CD4-positive, alpha-beta T cell treated with Interferon gamma for 1 hour (primary cell): ENCODE data around the gene SORL1.
"Not testable (repeated sequence)": the region's sequence is repeated elsewhere in the genome, so short reads cannot be mapped to it uniquely, and the experiment has no call there.

Experiments
- DNase-seq: peaks from one replicate; pipeline ENCODE4 v3.0.0-alpha.2; 2020

Gene SORL1

GRCh38 chr11:121476379-121477032 lies 24.4 kb downstream of the SORL1 start:
- DNase-seq, result no peak

- DNase-seq, result no peak
Measured at GRCh38 chr11:121478226-121478894, 26.2 kb downstream of the SORL1 start.

DNA sequence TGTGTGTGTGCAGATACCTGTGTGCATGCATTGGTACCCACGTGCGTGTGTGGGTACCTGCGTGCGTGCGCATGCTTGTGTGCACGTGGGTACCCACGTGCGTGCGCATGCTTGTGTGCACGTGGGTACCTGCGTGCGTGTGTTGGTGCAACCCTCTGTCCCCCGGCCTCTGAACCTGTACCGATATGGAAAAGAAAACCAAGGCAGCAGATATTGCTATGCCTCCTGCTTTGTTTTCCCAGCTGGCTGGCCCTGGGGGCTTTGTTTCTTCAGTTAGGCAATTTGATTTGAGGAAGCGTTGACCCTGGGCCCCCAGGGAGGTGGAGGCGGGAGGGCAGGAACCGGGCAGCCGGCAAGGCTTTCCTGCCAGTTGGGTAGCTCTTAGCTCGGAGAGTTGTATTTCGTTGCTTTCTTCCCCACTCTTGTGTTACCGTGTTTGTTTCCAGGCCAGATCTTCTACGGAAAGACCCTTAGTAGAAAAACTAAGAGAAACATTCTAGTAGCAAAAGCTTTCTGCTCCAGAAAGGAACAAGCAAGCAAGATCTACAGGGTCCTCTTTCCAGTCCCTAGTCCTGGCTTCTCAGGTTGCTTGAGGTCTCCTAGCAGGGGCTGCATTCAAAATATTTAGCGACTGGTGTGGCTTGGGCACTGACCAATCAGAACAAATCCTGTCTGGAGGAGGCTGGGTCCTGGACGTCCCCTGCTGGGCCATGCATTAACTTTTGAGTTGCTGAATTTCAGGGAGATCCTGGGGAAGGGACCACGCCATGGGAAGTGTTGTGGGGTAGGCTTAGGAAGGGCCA lies 27.0 kb downstream of the SORL1 start:
- DNase-seq, result no peak

DNA sequence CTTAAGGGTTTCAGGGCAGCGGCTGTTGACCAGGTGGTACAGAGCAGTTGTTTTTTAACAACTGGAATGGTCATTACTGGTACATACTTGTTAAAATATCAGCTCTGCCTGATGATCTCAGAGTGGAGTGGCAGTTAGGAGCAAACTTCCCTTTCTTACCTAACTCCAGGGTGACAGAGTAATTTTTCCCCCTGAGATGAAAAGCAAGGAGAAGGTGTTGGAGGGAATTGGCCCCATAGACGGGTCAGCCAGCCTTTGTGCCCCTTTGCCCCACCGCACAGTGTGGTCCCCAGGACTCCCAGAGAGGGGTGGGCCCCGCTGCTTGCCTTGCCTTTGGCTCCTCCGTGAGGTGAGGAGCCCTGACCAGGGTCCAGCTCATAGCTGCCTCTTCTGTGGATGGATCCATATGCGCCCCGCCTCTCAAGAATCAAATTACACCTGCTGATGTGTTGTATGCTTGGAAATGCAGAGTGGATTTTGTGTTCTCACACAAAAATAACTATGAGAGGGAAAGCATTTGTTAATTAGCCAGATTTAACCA lies 27.7 kb downstream of the SORL1 start:
- no peak for DNase-seq

DNA sequence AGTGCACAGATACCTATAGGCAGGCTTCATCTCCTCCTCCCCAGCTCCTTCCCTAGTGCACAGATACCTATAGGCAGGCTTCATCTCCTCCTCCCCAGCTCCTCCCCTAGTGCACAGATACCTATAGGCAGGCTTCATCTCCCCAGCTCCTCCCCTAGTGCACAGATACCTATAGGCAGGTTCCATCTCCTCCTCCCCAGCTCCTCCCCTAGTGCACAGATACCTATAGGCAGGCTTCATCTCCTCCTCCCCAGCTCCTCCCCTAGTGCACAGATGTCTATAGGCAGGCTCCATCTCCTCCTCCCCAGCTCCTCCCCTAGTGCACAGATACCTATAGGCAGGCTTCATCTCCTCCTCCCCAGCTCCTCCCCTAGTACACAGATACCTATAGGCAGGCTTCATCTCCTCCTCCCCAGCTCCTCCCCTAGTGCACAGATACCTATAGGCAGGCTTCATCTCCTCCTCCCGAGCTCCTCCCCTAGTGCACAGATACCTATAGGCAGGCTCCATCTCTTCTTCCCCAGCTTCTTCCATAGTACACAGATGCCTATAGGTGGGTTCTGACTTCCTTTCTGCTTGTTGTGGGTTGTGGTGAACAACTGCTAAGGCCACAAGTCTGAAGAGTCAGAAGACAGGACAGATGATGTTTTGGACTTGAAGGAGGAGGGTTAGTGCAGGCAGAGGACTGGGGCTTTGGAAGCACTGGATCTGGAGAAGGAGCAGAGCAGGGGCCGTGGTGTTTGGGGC lies 29.5 kb downstream of the SORL1 start:
- DNase-seq, result peak; percentile 60

DNA sequence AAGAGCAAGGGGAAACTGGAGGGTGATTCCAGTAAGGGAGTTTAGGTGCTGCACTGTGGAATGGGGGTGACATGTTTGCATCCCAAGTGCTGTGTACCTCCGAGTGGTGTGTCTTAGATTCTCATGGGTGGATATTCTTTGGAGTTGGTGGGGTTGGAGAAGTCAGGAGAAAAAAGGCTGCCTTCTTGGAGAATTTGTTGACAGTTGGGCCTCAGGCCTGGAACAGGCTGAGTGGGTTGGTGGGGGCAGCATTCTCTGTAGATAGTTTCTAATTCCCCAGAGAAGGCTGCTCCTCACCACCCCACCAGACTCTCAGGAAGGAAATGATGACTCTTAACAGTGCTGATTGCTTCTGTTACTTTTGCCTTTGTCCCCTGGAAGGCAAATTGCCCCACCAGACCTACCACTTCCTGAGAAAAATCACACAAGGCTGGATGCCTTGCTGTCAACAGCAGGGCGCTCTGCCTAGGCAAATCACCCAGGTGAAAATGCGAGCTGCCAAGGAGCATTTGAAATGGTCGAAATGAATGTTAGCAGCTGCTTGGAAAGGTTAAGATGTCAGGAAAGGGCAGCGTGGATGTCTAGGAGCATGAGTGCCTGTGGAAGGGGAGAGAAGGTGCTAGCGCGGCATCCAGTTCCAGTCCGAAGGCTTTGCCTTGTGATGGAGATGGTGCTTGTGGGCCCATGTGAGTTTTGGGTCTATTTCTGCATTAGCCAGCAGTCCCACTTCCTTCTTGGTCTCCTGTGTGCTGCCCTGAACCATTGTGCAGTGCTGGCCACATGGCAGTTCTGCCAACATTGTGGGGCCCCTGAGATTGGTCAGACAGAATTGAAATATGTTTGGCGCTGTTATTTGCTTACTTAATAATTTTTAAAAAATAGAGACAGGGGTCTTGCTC lies 30.4 kb downstream of the SORL1 start:
- peak; percentile 62 for DNase-seq

DNA sequence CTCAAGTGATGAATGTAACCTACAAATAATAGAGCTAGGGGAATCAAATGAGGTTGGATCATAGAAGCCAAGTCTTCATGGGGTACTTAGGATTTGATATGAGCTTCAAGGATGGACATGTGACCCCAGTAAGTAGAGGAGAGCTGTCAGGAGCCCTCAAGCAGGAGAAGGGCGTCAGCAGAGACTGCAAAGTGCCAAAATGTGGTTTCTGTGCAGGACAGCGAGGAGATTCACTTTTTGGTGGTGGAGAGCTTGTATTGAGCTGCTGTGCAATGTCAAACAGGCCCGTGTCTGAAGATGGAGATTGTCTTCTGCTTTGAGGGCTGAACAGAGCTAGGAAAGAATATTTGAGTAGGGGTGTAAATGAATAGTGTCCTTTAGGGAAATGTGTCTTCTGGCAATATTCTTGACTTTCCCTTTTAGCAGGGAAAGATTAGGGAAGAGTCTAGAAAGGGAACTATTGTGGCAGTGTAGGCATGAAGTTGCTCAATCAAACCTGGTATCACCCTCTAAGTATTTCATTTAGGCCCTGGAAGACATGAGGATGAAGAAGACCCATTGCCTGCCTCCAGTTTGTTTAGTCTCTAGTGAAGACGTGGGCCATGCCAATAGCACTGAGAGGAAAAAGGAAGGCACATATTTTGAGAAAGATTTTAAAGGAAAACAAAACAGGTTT lies 31.8 kb downstream of the SORL1 start:
- DNase-seq, result no peak

DNA sequence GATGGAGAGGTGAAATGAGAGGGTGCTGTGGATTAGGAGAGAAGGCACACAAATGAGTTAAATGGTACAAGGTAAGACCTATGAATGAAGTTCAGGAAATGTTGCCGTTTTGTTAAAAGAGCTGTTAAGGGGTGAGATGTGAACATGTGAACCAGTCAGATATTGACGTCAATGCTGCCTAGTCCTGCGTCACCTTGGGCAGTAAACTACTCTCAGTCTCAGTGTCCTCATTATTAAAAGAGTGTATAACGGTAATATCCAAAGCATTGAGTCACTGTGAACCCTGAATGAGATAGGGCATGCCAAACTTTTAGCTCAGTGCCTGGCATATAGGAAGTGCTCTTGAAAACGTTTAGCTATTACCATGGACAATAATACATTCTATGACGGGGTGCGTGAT lies 33.1 kb downstream of the SORL1 start:
- peak; percentile 25 for DNase-seq

GRCh38 chr11:121486054-121486453 lies 33.9 kb downstream of the SORL1 start:
- DNase-seq, result no peak

DNA sequence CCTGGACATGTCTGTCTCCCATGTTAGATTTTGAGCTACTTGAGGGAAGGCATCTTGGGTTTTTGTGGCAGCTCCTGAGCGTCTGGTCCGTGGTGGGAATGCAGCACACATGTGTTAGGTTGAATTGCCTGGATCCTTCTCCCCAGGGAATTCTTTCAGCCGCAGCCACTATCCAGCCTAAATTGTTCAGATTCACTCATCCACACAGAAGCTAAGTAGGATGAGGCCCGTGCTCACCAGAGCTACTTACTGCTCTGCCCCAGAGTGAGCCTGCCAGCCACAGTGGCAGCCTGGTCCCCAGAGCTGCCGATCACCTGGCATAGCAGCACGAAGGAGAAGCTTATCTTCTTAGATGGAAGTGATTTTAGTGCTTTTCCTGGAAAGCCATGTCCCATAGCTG lies 35.1 kb downstream of the SORL1 start:
- no peak for DNase-seq

DNA sequence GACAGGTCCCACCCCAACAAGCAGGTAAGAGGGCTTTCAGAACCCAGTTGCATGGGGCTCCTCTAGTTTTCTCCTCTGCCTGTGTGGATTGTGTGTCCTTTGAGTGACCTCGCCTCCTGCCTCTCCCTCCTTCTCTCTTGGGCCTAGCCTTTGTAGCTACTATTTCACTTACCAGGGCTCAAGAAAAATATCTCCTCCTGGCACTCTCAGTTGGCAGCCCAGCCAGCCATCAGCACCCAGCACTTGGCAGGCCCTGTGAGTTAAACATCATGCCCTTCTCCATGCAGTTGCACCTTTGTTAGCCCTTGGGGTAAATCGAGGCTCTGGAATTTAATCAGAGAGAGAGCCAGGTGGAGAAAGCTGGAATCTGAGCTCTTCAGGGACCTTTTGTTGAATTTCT lies 36.1 kb downstream of the SORL1 start:
- DNase-seq, result no peak

- DNase-seq, result no peak
Measured at GRCh38 chr11:121488641-121489040, 36.5 kb downstream of the SORL1 start.

GRCh38 chr11:121489823-121490222 lies 37.7 kb downstream of the SORL1 start:
- DNase-seq, result no peak

DNA sequence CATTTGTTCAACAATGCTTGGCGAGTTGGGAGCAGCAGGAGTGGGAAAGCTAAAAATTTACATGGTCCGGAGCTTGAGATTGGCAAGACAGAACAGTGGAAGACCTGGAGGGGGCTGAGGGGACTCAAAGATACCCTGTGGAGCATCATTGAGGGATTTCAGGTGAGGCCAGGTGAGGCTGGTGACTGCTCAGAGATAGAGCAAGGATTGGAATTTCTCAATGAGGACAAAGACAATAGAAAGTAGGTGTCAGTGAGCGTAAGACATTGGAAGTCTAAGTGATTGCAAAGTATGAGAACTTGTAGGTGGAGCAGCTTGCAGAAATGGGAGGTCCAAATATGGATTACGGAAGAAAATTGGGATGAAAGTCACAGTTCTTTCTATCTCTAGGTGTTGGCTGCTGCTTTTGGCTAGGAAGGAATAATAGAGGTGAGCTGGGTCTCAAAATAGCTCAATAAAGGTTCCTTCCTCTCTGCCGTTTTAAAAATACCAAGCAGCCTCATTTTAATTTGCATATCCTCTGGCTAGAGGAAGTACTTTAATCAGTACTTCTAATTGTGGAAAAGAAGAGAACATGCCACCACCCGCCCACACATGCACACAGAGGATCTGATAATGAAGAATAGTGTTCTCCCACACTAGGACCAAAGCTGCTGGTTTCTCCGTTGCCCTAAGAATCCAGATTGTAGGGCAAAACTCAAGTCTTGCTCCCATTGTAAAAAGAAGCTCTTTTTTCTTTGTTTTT lies 42.4 kb downstream of the SORL1 start:
- no peak for DNase-seq

DNA sequence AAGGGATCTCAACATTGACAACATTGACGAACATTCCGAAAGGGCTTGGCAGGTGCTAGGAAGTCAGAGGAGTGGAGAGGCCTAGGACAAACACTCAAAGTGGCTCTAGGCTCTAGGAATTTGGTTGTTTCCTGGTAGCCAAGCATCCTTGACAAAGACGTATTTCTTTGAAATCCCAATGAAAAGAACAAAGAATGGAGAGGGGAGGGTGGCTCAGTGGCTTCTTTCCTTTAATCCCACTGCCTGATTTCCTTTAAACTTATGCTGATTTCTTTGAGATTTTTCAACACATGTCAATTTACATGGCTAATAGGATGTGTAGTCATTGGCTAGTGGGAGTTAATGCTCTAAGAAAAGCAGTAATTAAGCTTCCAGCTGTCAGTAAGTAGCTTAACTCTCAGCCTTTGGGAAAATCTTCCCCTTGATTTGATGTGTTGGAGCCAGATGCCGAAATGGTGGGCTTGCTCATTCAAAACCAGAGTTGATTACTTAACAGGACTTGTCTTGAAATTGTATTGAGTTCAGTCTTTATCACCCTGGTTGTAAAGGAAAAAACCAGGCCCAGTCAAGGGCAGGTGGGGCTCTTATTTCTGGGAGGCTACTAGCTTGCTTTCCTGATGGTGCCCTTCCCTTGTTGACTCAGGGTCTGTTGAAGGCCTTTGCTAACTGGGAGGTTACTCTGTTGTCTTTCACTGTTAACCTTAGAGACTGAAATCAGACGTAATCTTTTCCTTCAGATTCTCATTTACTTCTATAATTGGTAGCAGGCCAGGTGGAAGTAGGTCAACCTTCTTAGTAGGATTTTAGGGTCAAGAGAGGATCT lies 45.3 kb downstream of the SORL1 start:
- DNase-seq, result no peak

DNA sequence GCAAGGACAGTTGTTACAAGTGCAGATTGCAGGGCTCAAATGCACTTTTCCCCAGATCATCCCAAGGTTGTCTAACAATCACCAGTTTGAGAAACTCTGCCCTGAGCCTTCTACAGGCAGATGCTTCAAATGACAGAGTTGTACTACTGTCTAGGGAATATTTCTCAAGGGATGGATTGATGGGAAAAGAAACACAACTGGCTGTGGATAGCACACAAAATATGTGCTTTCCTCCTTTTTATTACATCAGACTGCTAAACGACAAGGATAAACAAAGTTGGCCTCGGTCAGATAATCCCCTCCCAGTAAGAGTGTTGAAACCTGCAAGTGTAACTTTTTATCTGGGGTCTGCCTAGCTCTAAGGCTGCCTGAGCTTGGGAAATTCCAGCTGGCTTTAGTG lies 47.3 kb downstream of the SORL1 start:
- DNase-seq, result no peak

GRCh38 chr11:121500275-121500674 lies 48.2 kb downstream of the SORL1 start:
- DNase-seq, result no peak

- DNase-seq, result no peak
Measured at GRCh38 chr11:121500717-121501116, 48.6 kb downstream of the SORL1 start.

DNA sequence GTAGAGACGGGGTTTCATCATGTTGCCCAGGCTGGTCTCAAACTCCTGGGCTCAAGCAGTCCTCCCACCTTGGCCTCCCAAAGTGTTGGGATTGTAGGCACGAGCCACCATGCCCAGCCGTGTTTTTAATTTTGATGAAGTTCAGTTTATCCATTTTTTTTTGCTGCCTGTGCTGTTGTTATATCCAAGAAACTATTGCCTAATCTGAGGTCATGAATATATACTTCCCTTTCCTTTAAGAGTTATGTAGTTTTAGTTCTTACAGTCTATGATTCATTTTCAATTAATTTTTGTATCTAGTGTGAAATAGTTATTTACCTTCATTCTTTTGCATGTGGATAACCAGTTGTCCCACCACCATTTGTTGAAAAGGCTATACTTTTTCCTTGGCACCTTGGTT lies 50.9 kb downstream of the SORL1 start:
- DNase-seq, result no peak

DNA sequence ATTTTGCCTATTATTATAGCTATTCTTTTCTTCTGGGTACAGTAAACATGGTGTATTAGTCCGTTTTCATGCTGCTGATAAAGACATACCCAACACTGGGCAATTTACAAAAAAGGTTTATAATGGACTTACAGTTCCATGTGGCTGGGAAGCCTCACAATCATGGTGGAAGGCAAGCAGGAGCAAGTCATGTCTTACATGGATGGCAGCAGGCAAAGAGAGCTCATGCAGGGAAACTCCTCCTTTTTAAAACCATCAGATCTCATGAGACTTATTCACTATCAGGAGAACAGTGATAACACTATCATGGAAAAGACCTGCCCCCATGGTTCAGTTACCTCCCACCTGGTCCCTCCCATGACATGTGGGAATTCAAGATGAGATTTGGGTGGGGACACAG lies 54.1 kb downstream of the SORL1 start:
- DNase-seq, result not testable (repeated sequence)
